Measurements from ENCODE around the gene MAP3K15.

MAP3K15 gene

DNA sequence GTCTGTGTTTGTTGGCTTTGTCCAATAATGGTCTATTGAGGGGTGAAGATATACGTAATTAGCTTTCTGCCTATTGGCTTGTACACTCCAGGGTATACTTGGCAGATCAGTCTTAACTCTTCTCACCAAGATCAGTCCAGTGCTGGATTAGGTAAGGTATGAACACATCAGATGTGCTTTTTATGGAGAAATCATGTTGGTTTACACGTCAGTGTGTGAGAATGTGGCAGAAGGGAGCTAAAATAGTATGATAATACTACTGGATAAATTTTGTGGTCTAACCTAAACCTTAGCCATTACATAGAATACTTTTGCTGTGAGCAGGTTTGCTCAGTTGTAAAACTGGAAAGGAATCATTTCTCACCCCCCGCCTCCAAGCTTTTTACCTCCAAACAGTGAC, 167.4 kb downstream of the MAP3K15 start:
- DNase-seq (ENCODE audit: low read depth in 2 of 2): no peak

DNA sequence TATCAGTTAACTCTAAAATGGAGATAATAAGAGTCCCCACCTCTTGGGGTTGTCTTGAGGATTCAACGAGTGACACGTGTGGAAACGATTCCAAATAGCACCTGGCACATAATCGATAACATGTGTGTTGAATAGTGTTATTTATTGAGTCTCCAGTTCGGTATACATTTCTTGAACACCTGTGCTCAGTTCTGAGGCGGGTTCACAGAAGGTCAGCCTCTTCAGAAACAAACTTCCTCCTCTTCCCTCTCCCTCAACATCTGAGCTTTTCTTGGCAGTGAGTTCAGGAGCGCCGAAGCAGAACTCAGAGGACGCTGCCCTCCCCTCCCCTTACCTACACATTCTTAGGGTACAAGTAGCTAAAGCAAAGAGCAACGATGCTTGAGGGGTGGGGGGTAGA, 170.6 kb downstream of the MAP3K15 start:
- DNase-seq (ENCODE audit: low read depth in 2 of 2): no peak

- peak; percentile 81 to 82 for DNase-seq (ENCODE audit: low read depth in 2 of 2)
Observed at GRCh38 chrX:19343535-19344408, 171.5 kb downstream of the MAP3K15 start, which contains the start of gene PDHA1. PDHA1 (plus strand) TSS chrX:19343927; CDS start chrX:19344038, 111 bp downstream.

DNA sequence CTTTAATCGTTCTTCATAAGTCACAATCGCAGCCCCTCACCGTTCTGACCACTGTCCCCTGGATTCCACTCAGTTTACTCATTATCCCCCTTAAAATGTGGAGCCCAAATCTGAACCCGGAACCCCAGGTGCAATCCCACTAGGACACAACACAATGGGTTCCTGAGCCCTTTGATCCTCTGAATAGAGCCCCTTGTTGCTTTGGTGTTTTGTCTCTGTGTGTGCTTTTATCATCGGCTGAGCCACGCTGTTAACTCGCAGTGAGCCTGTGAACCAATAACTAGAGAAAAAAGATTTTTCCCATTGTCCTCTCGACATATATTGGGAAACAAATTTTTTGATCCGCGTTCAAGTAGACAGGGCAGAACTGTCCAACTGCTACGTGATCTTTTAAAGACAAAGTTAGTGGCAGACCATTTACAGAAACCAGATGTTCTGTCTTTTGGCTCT, 172.2 kb downstream of the MAP3K15 start:
- DNase-seq (ENCODE audit: low read depth in 2 of 2): no peak

GRCh38 chrX:19342331-19342906, 172.9 kb downstream of the MAP3K15 start:
- DNase-seq (ENCODE audit: low read depth in 2 of 2): no peak

DNA sequence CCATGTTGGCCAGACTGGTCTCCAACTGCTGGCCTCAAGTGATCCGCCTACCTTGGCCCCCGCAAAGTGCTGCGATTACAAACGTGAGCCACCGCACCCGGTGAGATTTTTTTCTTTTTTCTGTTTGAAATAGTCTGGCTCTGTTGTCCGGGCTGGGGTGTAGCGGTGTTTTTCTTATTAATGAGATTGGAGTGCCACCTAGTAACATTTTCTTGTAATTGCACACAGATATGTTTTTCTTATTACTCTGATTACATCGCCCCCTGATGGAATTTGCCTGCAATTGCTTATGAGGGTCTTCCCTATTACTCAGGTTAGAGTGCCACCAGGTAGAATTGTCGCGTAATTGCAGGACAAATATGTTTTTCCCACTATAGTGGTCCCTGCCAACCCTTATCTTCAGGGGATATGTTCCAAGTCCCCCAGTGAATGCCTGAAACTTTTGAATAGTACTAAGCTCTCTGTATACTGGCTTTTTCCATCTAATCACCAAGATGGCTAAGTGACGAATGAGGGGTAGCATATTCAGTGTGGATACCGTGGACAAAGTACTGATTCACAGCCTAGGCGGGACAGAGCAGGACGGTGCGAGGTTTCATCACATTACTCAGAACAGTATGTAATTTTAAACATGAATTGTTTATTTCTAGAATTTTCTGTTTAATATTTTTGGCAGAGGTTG, 180.2 kb downstream of the MAP3K15 start:
- no peak for DNase-seq (ENCODE audit: low read depth in 2 of 2)

DNA sequence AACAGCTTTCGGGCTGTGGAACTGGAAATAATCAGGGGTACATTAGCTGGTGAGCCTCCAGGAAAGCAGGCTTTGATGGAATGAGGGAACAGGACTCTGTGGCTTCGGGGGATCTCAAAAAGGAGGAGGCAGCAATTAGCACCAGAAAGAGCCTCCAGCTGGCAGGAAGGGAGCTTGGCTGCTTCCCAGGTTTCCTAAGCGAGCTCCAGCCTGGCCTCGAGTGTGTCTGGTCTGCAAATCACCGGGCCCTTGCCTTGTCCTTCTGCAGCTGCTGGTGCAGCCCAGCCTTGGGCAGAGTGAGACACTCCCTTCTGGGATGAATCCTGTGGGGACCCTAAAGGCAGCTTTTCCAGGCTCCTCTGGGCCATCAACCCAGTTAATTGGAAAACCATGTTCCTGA, 182.3 kb downstream of the MAP3K15 start:
- peak; percentile 5 to 10 for DNase-seq (ENCODE audit: low read depth in 2 of 2)

- no peak for DNase-seq (ENCODE audit: low read depth in 2 of 2)
Observed at GRCh38 chrX:19331831-19332230, 183.5 kb downstream of the MAP3K15 start.

- no peak for DNase-seq (ENCODE audit: low read depth in 2 of 2)
Observed at GRCh38 chrX:19326567-19326966, 188.7 kb downstream of the MAP3K15 start.

All from fibroblast of skin of left quadriceps (primary cell).